ENCODE data around the gene WDR86.

WDR86 gene

DNA sequence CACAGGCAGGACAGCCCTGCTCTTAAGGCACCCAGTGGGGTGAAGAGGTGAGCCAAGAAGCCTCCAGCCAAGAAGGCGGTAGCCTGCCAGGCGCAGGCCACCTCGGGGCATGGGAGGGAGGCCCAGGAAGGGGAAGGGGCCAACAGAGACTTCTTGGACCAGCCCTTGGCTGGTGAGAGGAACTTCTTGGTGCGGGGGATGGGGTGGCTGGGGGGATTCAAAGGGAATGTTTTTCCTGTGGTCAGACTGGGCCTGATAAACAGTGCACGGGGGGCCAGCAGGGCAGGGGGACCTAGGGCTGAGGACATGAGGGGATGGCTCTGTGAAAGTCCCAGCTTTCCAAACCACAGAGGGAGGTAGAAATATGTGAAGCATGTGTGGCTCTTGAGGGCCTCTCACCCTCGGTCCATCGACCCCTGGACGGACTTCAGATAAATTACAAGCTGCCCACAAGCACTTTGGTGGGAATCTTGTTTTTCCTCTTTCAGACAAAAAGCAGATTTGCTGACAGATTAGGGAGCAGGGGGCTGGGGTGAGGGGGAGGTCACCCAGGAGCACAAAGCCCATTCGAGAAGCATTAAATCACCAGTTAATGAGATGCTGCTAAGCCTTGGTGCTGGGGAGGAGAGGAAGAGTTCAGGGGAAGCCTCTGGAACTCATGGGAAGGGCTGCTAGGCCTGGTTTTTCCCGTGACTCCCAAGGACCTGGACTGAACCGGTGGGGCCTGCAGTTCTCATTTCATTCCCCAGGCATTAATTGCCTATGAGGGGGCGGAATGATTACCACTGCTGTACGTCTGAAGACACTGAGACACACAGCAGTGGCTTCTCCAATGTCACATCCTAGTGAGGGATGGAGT, 18.8 kb upstream of the WDR86 start:
- peak in 8 of 56 donors; percentile 16 to 55 (median 38) for DNase-seq

DNA sequence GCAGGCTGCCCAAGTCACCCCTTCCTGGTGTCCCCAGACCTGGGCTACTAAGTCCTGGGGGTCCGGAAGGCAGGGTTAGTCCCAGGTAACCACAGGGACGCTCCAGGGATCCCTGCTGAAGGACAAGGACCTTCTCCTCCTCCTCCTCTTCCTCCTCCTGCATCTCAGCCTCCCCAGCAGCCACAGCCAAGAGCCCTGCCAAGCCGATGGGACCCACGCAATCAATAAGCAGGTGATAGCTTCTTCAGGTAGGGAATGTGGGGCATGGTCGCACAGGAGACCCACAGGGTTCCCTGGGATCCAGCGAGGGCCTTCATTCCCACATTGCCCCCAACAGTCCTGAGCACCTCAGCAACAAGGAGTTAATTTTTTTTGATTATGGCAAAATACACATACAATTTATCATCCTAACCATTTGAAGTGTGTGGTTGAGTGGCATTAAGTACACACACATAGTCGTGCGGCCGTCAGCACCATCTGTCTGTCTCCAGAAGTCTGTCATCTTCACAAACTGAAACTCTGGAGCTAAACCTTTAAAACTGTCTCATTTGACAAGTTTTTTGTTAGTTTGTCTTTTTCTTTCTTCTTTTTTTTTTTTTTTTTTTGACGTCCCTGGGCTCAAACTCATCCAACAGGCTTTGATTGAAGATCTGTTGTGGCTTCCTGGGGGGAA, 18.0 kb upstream of the WDR86 start:
- no peak for DNase-seq

GRCh38 chr7:151426904-151427704, 17.3 kb upstream of the WDR86 start:
- no peak for DNase-seq

DNA sequence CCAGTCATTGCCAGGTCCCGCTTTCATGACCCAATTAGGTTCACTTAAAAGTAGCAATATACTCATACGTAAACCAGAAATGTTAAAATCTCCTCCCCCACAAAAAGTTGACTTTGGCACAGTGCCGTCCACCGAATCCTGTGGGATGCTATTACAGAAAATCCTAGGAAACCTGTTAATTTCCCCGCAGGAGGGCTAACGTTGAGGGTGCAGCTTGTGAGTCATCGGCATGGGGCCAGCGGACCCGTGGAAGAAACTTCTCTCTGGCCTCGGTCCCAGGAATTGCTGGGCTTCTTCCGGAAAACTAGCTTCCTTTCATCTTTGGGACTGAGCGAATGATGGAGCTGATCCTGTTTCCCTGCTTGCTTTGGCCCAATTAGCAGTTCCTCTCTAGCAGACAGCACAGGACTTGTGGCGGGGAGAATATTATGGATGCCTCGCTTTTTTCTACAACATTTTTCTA, 16.6 kb upstream of the WDR86 start:
- peak in 5 of 56 donors; percentile 5 to 43 (median 19) for DNase-seq

DNA sequence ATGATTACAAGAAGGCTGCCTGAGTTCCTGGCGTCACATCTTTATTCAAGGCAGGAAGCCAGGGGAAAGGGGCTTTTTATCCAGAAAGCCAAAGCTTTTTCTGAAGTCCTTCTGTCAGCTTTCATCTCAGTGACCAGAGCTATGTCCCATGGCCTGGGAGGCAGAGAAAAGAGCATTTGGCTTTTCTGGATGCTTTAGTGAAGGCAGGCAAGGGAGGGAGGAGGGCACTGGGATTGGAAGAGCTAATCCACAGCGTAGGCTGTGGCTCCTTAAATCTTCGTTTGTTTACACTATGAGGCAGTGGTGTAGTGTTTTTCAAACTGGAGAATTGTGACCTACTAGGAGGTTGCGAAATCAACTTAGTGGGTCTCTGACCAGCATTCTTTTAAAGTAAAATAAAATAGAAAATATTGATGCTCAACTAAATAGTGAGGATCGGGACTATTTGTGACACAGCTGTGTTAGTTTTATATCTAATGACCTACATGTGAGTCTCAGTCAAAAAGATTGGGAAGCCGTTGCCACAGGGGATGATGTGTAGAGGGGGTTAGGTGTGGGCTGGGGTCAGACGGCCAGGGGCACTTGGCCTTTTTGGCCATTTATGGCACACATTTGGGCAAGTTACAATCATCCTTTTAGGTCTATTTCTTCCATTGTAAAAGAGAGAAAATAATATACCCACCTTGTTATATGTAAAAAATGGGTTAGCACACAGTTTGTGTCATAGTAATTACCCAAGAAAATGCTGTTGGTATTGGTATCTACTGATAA, 16.0 kb upstream of the WDR86 start:
- no peak for DNase-seq

DNA sequence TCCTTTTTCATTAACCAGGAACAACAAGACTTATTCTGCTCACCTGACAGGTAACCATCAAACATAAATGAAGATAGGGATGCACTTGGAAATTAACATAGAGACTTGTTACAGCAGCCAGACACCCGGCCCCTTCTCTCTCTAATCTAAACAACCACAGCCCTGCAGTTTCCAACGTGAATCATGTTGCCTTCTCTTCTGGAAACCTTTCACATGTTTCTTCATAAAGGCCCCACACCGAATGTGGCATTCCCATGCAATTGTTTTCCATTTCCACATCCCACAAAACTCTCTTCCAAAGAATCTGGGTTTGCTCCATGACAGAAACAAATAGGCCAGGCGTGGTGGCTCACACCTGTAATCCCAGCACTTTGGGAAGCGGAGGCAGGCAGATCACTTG, 15.0 kb upstream of the WDR86 start:
- DNase-seq, result no peak

GRCh38 chr7:151423936-151424335, 14.1 kb upstream of the WDR86 start:
- no peak for DNase-seq

- no peak for DNase-seq
Observed at GRCh38 chr7:151423226-151423625, 13.4 kb upstream of the WDR86 start.

- DNase-seq, result no peak
Observed at GRCh38 chr7:151422212-151422611, 12.4 kb upstream of the WDR86 start.

DNA sequence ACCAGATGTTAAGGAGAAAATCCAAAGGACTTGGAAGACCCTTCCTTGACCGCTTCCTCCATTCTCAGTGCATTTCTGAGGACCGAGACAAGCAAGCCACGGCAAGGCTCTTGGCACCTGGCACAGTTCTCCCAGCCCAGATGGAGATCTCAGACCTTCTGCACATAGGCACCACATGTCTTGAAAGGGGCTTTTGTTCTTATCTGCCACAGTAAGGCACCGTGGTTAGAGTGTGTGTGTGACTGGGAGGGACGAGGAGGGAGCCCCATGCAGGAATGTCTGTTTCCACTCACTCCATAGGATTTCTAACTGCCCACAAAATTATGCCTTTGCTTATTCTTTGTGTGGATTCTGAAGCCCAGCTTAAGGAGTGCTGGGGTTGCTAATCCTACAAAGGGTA, 10.3 kb upstream of the WDR86 start:
- no peak for DNase-seq

- DNase-seq, result no peak
Observed at GRCh38 chr7:151416941-151417315, 7.1 kb upstream of the WDR86 start.

- no peak for DNase-seq
Observed at GRCh38 chr7:151416112-151416940, 6.5 kb upstream of the WDR86 start.

DNA sequence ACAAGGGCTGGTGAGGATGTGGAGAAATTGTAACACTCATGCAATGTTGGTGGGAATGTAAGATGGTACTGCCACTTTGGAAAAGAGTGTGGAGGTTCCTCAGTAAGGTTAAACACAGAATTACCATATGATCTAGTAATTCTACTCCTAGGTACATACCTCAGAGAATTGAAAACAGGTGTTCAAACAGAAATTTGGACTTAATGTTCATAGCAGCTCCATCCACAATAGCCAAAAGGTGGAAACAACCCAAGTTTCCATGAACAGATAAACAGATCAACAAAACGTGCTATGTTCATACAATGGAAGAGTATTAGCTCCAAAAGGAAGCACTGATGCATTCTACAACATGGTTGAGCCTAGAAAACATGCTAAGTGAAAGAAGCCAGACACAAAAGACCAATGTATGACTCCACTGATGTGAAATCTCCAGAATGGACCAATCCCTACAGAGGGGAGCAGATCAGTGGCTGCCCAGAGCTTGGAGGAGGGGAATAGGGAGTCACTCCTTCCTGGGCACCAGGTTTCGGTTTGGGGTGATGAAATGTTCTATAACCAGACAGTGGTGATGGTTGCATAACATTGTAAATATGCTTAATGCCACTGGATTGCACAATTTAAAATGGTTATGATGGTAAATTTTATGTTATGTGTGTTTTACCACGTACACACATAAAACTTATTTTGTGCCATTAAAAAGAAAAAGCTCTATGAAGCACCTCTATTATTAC, 5.7 kb upstream of the WDR86 start:
- no peak for DNase-seq

- DNase-seq, result no peak
Observed at GRCh38 chr7:151413241-151413640, 3.4 kb upstream of the WDR86 start.

GRCh38 chr7:151412318-151412717, 2.5 kb upstream of the WDR86 start:
- DNase-seq, result no peak

GRCh38 chr7:151411551-151411950, 1.7 kb upstream of the WDR86 start:
- no peak for DNase-seq

- peak in 6 of 56 donors; percentile 4 to 41 (median 18) for DNase-seq
Observed at GRCh38 chr7:151410405-151411390, 860 bp upstream of the WDR86 start.
